ENCODE results near the gene AWAT1. TPM values are rescaled to one million over a fixed set of nuclear protein-coding genes. Genes with fewer than 3 reads are reported as not detected.
A peak's percentile ranks its signal among the peaks of the same experiment; 100 is the strongest.
"Not testable (repeated sequence)": the region's sequence is repeated elsewhere in the genome, so short reads cannot be mapped to it uniquely, and the experiment has no call there.

Gene AWAT1
- total RNA-seq, 1 experiment from 2014 or later = not detected

GRCh38 chrX:70254063-70254400 is 19.6 kb downstream of the AWAT1 start:
- no peak for DNase-seq
- Histone ChIP-seq H3K36me3 (no peaks in the 10 kb centered on the region), H3K4me3 (no peak overlapping the region), H3K9me3 (no peaks in the 10 kb centered on the region), H3K27me3 (no peaks in the 10 kb centered on the region)

- DNase-seq = no peak
- Histone ChIP-seq H3K27me3 (no peaks in the 10 kb centered on the region), H3K9me3 (no peaks in the 10 kb centered on the region), H3K36me3 (no peaks in the 10 kb centered on the region), H3K4me3 (no peak overlapping the region)
Observed at GRCh38 chrX:70254909-70255308, 20.5 kb downstream of the AWAT1 start.

GRCh38 chrX:70255452-70255851 is 21.0 kb downstream of the AWAT1 start:
- no peaks in the 10 kb centered on the region for H3K27me3 ChIP-seq
- H3K9me3 ChIP-seq = no peaks in the 10 kb centered on the region
- no peak overlapping the region for H3K4me3 ChIP-seq
- H3K36me3 ChIP-seq = no peaks in the 10 kb centered on the region
- no peak for DNase-seq

GRCh38 chrX:70257423-70258288 is 23.2 kb downstream of the AWAT1 start:
- no peak for DNase-seq
- H3K27me3 ChIP-seq = no peaks in the 10 kb centered on the region
- H3K36me3 ChIP-seq = no peaks in the 10 kb centered on the region
- H3K9me3 ChIP-seq = no peaks in the 10 kb centered on the region
- H3K4me3 ChIP-seq = no peak overlapping the region

GRCh38 chrX:70260104-70260503 is 25.6 kb downstream of the AWAT1 start, which contains the start of gene P2RY4:
P2RY4 (minus strand) TSS chrX:70260204; CDS start chrX:70259624, 580 bp downstream.
- DNase-seq = no peak
- Histone ChIP-seq H3K9me3 (no peaks in the 10 kb centered on the region), H3K36me3 (no peaks in the 10 kb centered on the region), H3K4me3 (no peak within 1 kb of the TSS), H3K27me3 (no peaks in the 10 kb centered on the region)

GRCh38 chrX:70262952-70263567 is 28.6 kb downstream of the AWAT1 start:
- Histone ChIP-seq H3K27me3 (no peaks in the 10 kb centered on the region), H3K36me3 (no peaks in the 10 kb centered on the region), H3K9me3 (no peaks in the 10 kb centered on the region), H3K4me3 (no peak overlapping the region)
- peak; percentile 16 for DNase-seq

- Histone ChIP-seq H3K27me3 (no peaks in the 10 kb centered on the region), H3K4me3 (no peak overlapping the region), H3K36me3 (no peaks in the 10 kb centered on the region), H3K9me3 (no peaks in the 10 kb centered on the region)
- no peak for DNase-seq
Observed at GRCh38 chrX:70264784-70265183, 30.3 kb downstream of the AWAT1 start.

GRCh38 chrX:70268034-70268433 is 33.6 kb downstream of the AWAT1 start, which contains the start of gene ARR3:
ARR3 (plus strand) TSS chrX:70268334; CDS start chrX:70269386, 1,052 bp downstream.
- DNase-seq = no peak
- Histone ChIP-seq H3K9me3 (no peaks in the 10 kb centered on the region), H3K4me3 (no peak within 1 kb of the TSS), H3K36me3 (no peaks in the 10 kb centered on the region), H3K27me3 (no peaks in the 10 kb centered on the region)

GRCh38 chrX:70274029-70274428 is 39.6 kb downstream of the AWAT1 start:
- H3K36me3 ChIP-seq, H3K4me3 ChIP-seq, DNase-seq: not testable (repeated sequence)

GRCh38 chrX:70279081-70279480 is 44.6 kb downstream of the AWAT1 start:
- Histone ChIP-seq H3K27me3 (no peaks in the 10 kb centered on the region), H3K36me3 (no peaks in the 10 kb centered on the region), H3K9me3 (no peaks in the 10 kb centered on the region), H3K4me3 (no peak overlapping the region)
- DNase-seq = no peak

More at GRCh38 chrX:70274029-70274428, 39.6 kb downstream of the AWAT1 start:
- H3K27me3 ChIP-seq, H3K9me3 ChIP-seq: not testable (repeated sequence)

- no peak overlapping the region for H3K4me3 ChIP-seq
- no peak for DNase-seq
- no peaks in the 10 kb centered on the region for H3K36me3 ChIP-seq
- no peaks in the 10 kb centered on the region for H3K27me3 ChIP-seq
- H3K9me3 ChIP-seq = no peaks in the 10 kb centered on the region
Observed at GRCh38 chrX:70280573-70280972, 46.1 kb downstream of the AWAT1 start.

GRCh38 chrX:70281951-70282350 is 47.5 kb downstream of the AWAT1 start, which contains the start of gene RAB41:
RAB41 (plus strand) TSS chrX:70282172; CDS start chrX:70282218, 46 bp downstream.
- DNase-seq = no peak
- Histone ChIP-seq H3K36me3 (no peaks in the 10 kb centered on the region), H3K4me3 (no peak within 1 kb of the TSS), H3K9me3 (no peaks in the 10 kb centered on the region), H3K27me3 (no peaks in the 10 kb centered on the region)

- H3K9me3 ChIP-seq = no peaks in the 10 kb centered on the region
- H3K27me3 ChIP-seq = no peaks in the 10 kb centered on the region
- peaks cover 10% of the 10 kb centered on the region for H3K36me3 ChIP-seq
- DNase-seq = no peak
- H3K4me3 ChIP-seq = peak overlapping the region; percentile 75
Observed at GRCh38 chrX:70289168-70289792, 54.8 kb downstream of the AWAT1 start.

Other genes starting within 250 kb of the AWAT1 start
- gene AWAT2, start 184.7 kb upstream of the AWAT1 start, total RNA-seq (2014; rRNA removed; shearing (Covaris generic); ENCODE audit: low replicate concordance) = not detected in 2 replicates
- gene OTUD6A, start 172.2 kb upstream of the AWAT1 start, total RNA-seq (2014; rRNA removed; shearing (Covaris generic); ENCODE audit: low replicate concordance) = not detected in 2 replicates
- gene IGBP1, start 101.2 kb upstream of the AWAT1 start, total RNA-seq (2014; rRNA removed; shearing (Covaris generic); ENCODE audit: low replicate concordance) = 55.2 and 59.5 TPM in 2 replicates
- gene DGAT2L6, start 57.2 kb upstream of the AWAT1 start, total RNA-seq (2014; rRNA removed; shearing (Covaris generic); ENCODE audit: low replicate concordance) = not detected in 2 replicates
- gene P2RY4, start 25.5 kb downstream of the AWAT1 start, total RNA-seq (2014; rRNA removed; shearing (Covaris generic); ENCODE audit: low replicate concordance) = not detected in 2 replicates
- not detected in 2 replicates for gene ARR3, start 33.7 kb downstream of the AWAT1 start, total RNA-seq (2014; rRNA removed; shearing (Covaris generic); ENCODE audit: low replicate concordance)
- gene RAB41, start 47.5 kb downstream of the AWAT1 start, total RNA-seq (2014; rRNA removed; shearing (Covaris generic); ENCODE audit: low replicate concordance) = not detected in 2 replicates
- 80.6 and 82.4 TPM in 2 replicates for gene PDZD11, start 55.3 kb downstream of the AWAT1 start, total RNA-seq (2014; rRNA removed; shearing (Covaris generic); ENCODE audit: low replicate concordance)
- 26.6 and 30.0 TPM in 2 replicates for gene KIF4A, start 55.4 kb downstream of the AWAT1 start, total RNA-seq (2014; rRNA removed; shearing (Covaris generic); ENCODE audit: low replicate concordance)
- 0.43 TPM in 1 of 2 replicates, not detected in the other for gene GDPD2, start 188.7 kb downstream of the AWAT1 start, total RNA-seq (2014; rRNA removed; shearing (Covaris generic); ENCODE audit: low replicate concordance)
- 1.5 and 1.9 TPM in 2 replicates for gene DLG3, start 210.2 kb downstream of the AWAT1 start, total RNA-seq (2014; rRNA removed; shearing (Covaris generic); ENCODE audit: low replicate concordance)